WTC11 (cell line): Measurements from ENCODE around the gene RAD23B. TPM values are rescaled to one million over a fixed set of nuclear protein-coding genes. Genes with fewer than 3 reads are reported as not detected.

Experiments
- ATAC-seq: fragments of 200-7000 bp; cut with Tn5 transposase; 2 replicates; pipeline ENCODE4 v1.10.0; 2021; ENCODE audit warnings: mild to moderate bottlenecking, moderate library complexity
- CTCF ChIA-PET: fragments of 300-600 bp; sonication (Branson Sonifier 250); formaldehyde crosslinking; loops from one replicate; lab custom pipeline; 2021; ENCODE audit warnings: antibody characterized with exemption; lab: Charles Lee
- POLR2A ChIA-PET: fragments of 350-600 bp; sonication (Branson Sonifier 250); formaldehyde crosslinking; loops from one replicate; lab custom pipeline; 2021; ENCODE audit warnings: antibody characterized with exemption; lab: Charles Lee
- DNase-seq: peaks from one replicate; pipeline ENCODE4 v3.0.0; 2021; ENCODE audit warnings: low spot score
- H3K27ac Mint-ChIP-seq: 2 replicates; pipeline ENCODE4 v1.8.0; 2021; ENCODE audit warnings: mixed read lengths
- H3K27me3 Mint-ChIP-seq: 2 replicates; pipeline ENCODE4 v1.8.0; 2021; ENCODE audit warnings: low read depth, mild to moderate bottlenecking, moderate library complexity, mixed read lengths
- H3K36me3 Mint-ChIP-seq: 2 replicates; pipeline ENCODE4 v1.8.0; 2021; ENCODE audit warnings: mixed read lengths
- H3K4me1 Mint-ChIP-seq: 2 replicates; pipeline ENCODE4 v1.8.0; 2022; ENCODE audit warnings: mixed read lengths
- H3K4me3 Mint-ChIP-seq: 2 replicates; pipeline ENCODE4 v1.8.0; 2021; ENCODE audit warnings: mild to moderate bottlenecking, moderate library complexity, mixed read lengths
- H3K9me3 Mint-ChIP-seq: 2 replicates; pipeline ENCODE4 v1.8.0; 2021; ENCODE audit warnings: mixed read lengths
- AFF4 ChIP-seq: sonication (generic); formaldehyde crosslinking; IDR thresholded peaks from 2 replicates; pipeline ENCODE4 v1.8.1; 2023; ENCODE audit warnings: mild to moderate bottlenecking, missing genetic modification reagents, borderline replicate concordance
- AR ChIP-seq: fragments of 250-450 bp; sonication (Bioruptor Pico); IDR thresholded peaks from 2 replicates; pipeline ENCODE4 v1.9.0; 2021; ENCODE audit warnings: mild to moderate bottlenecking
- CDX4 ChIP-seq: fragments of 250-450 bp; sonication (Bioruptor Pico); IDR thresholded peaks from 2 replicates; pipeline ENCODE4 v1.9.0; 2021; ENCODE audit warnings: moderate library complexity, mild to moderate bottlenecking, inconsistent platforms, borderline replicate concordance
- ETV6 ChIP-seq: sonication (generic); formaldehyde crosslinking; IDR thresholded peaks from 2 replicates; pipeline ENCODE4 v1.8.1; 2022; ENCODE audit warnings: mild to moderate bottlenecking, missing genetic modification reagents
- FOXJ3 ChIP-seq: sonication (generic); formaldehyde crosslinking; IDR thresholded peaks from 2 replicates; pipeline ENCODE4 v1.9.0; 2021; ENCODE audit warnings: missing genetic modification reagents, mild to moderate bottlenecking, borderline replicate concordance
- JAZF1 ChIP-seq: fragments of 250-450 bp; sonication (Bioruptor Pico); IDR thresholded peaks from 2 replicates; pipeline ENCODE4 v1.9.0; 2021; ENCODE audit warnings: moderate library complexity, mild to moderate bottlenecking, inconsistent platforms
- MAX ChIP-seq: sonication (generic); formaldehyde crosslinking; IDR thresholded peaks from 2 replicates; pipeline ENCODE4 v1.8.0; 2022; ENCODE audit warnings: mild to moderate bottlenecking, missing genetic modification reagents
- NFATC4 ChIP-seq: fragments of 250-450 bp; sonication (Bioruptor Pico); IDR thresholded peaks from 2 replicates; pipeline ENCODE4 v1.9.0; 2021; ENCODE audit warnings: mild to moderate bottlenecking
- NFYB ChIP-seq: sonication (generic); formaldehyde crosslinking; conservative IDR thresholded peaks from 2 replicates; pipeline ENCODE4 v1.8.0; 2022; ENCODE audit warnings: low read depth, missing genetic modification reagents
- PREB ChIP-seq: sonication (generic); formaldehyde crosslinking; IDR thresholded peaks from 2 replicates; pipeline ENCODE4 v1.8.1; 2022; ENCODE audit warnings: mild to moderate bottlenecking, missing genetic modification reagents, moderate library complexity, borderline replicate concordance
- SMAD3 ChIP-seq: sonication (generic); formaldehyde crosslinking; IDR thresholded peaks from 2 replicates; pipeline ENCODE4 v1.8.0; 2022; ENCODE audit warnings: missing genetic modification reagents, mild to moderate bottlenecking, borderline replicate concordance
- TEAD1 ChIP-seq: sonication (generic); formaldehyde crosslinking; IDR thresholded peaks from 2 replicates; pipeline ENCODE4 v1.8.0; 2022; ENCODE audit warnings: mild to moderate bottlenecking, missing genetic modification reagents
- ZBTB43 ChIP-seq: sonication (generic); formaldehyde crosslinking; IDR thresholded peaks from 2 replicates; pipeline ENCODE4 v1.8.1; 2023; ENCODE audit warnings: mild to moderate bottlenecking, missing genetic modification reagents
- ZMAT4 ChIP-seq: fragments of 250-450 bp; sonication (Bioruptor Pico); IDR thresholded peaks from 2 replicates; pipeline ENCODE4 v1.9.0; 2021; ENCODE audit warnings: mild to moderate bottlenecking
- ZNF121 ChIP-seq: sonication (generic); formaldehyde crosslinking; IDR thresholded peaks from 2 replicates; pipeline ENCODE4 v1.8.0; 2023; ENCODE audit warnings: missing genetic modification reagents
- ZNF138 ChIP-seq: sonication (generic); formaldehyde crosslinking; conservative IDR thresholded peaks from 2 replicates; pipeline ENCODE4 v1.8.1; 2022; ENCODE audit warnings: mild to moderate bottlenecking, moderate library complexity, missing genetic modification reagents
- ZNF317 ChIP-seq: sonication (generic); formaldehyde crosslinking; IDR thresholded peaks from 2 replicates; pipeline ENCODE4 v1.8.1; 2023; ENCODE audit warnings: low read depth, mild to moderate bottlenecking, moderate library complexity, missing genetic modification reagents, borderline replicate concordance
- ZNF396 ChIP-seq: fragments of 250-450 bp; sonication (Bioruptor Pico); IDR thresholded peaks from 2 replicates; pipeline ENCODE4 v1.8.0; 2021; ENCODE audit warnings: mild to moderate bottlenecking, moderate library complexity, borderline replicate concordance
- total RNA-seq: library from RNA; stranded (reverse); gene quantifications from 3 replicates; pipeline ENCODE4 v1.2.3, GENCODE V29; 2021
- TF ChIP-seq, protein P1 (sequence below): sonication (generic); formaldehyde crosslinking; IDR thresholded peaks from 2 replicates; pipeline ENCODE4 v1.8.1; 2022; ENCODE audit warnings: missing genetic modification reagents, borderline replicate concordance
- TF ChIP-seq, protein P2 (sequence below): sonication (generic); formaldehyde crosslinking; IDR thresholded peaks from 2 replicates; pipeline ENCODE4 v1.8.0; 2022; ENCODE audit warnings: mild to moderate bottlenecking, missing genetic modification reagents

Gene RAD23B
- total RNA-seq, 1 experiment from 2014 or later: 150 TPM

DNA sequence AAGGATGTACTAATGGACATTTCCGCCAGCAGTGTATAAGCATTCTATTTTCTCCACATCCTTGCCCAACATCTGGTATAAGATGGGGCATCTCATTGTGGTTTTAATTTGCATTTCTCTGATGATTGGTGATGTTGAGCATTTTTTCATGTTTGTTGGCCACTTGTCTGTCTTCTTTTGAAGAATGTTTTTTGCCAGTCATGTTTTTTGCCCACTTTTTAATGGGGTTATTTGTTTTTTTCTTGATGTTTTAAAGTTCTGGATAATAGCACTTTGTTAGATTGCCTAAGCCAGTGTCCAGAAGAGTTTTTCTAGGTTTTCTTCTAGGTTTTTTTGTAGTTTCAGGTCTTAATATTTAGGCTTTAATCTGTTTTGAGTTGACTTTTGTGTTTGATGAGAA, 31.7 kb downstream of the RAD23B start (continued):
- no peak for TF ChIP-seq PREB (CRISPR knock-in tag)
- TF ChIP-seq ZBTB43 (CRISPR knock-in tag): no peak
- no peak for TF ChIP-seq ETV6 (CRISPR knock-in tag)
- no peak for TF ChIP-seq MAX (CRISPR knock-in tag)
- TF ChIP-seq FOXJ3: no peak
- TF ChIP-seq AR (CRISPR knock-in tag): no peak

DNA sequence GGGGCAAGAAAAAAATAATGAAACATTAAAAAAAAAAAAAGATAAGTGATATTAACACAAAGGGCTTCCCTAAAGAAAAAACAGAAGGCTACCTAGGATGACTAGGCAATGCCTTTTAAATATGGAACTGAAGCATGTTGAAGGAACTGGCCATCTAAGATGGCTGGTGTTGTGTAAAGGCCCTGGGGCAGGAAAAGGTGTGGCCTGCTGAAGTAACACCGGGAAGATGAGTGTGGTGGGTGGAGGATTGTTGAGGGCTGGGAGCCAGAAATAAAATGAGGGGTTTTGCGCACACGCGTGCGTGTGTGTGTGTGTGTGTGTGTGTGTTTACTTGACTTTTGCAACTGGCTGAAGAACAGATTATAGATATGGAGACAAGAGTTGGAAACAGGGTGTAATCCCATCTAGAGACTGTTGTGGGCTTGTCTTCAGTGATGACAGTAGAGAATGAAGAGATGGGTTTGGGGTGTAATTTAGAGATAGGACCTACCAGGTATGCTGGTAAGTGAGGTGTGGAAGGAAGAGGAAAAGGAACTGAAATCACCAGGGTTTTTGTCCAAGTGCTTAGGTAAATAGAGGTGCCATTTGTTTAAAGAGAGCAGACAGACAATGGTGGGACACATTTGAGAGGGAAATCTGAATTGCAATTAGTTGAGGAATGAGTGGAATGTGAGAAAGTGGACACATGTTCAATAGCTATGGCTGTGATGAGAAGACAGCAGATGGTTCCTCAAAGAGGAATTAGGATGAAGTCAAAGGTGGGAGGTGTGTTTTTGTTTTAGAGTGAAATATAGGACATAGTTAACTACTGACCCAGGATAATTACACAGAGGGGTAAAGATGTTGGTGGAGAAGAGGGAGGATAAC, 33.9 kb downstream of the RAD23B start:
- Mint-ChIP-seq H3K4me3 (no peak overlapping the region), H3K9me3 (no peaks in the 10 kb centered on the region), H3K27ac (peak overlapping the region; percentile 61), H3K27me3 (no peaks in the 10 kb centered on the region), H3K4me1 (peaks cover 22% of the 10 kb centered on the region), H3K36me3 (peaks cover 46% of the 10 kb centered on the region)
- DNase-seq: no peak
- TF ChIP-seq CDX4 (CRISPR knock-in tag) (no peak), ZNF317 (no peak), ZNF138 (CRISPR knock-in tag) (no peak), JAZF1 (no peak), SMAD3 (no peak), AFF4 (CRISPR knock-in tag) (no peak), ZNF396 (CRISPR knock-in tag) (no peak), ZMAT4 (CRISPR knock-in tag) (no peak), NFATC4 (CRISPR knock-in tag) (no peak), TEAD1 (CRISPR knock-in tag) (no peak), ZNF121 (CRISPR knock-in tag) (no peak), NFYB (CRISPR knock-in tag) (no peak)
- TF ChIP-seq, protein P1, sequence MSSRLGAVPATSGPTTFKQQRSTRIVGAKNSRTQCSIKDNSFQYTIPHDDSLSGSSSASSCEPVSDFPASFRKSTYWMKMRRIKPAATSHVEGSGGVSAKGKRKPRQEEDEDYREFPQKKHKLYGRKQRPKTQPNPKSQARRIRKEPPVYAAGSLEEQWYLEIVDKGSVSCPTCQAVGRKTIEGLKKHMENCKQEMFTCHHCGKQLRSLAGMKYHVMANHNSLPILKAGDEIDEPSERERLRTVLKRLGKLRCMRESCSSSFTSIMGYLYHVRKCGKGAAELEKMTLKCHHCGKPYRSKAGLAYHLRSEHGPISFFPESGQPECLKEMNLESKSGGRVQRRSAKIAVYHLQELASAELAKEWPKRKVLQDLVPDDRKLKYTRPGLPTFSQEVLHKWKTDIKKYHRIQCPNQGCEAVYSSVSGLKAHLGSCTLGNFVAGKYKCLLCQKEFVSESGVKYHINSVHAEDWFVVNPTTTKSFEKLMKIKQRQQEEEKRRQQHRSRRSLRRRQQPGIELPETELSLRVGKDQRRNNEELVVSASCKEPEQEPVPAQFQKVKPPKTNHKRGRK: no peak
- TF ChIP-seq, protein P2, sequence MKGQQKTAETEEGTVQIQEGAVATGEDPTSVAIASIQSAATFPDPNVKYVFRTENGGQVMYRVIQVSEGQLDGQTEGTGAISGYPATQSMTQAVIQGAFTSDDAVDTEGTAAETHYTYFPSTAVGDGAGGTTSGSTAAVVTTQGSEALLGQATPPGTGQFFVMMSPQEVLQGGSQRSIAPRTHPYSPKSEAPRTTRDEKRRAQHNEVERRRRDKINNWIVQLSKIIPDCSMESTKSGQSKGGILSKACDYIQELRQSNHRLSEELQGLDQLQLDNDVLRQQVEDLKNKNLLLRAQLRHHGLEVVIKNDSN (CRISPR knock-in tag): no peak
- ChIA-PET POLR2A (no interaction called here), CTCF (no interaction called here)
- ATAC-seq: 0 out of 2 replicates have a peak, but pooled peaks have one; percentile 26
